GM18511 (cell line): ENCODE results near the gene ENTR1.

Experiments
- ATAC-seq: cut with Tn5 transposase; IDR thresholded peaks from one replicate; pipeline ENCODE4 v1.9.1; 2021; ENCODE audit warnings: mild to moderate bottlenecking, moderate library complexity; ENCODE audit not compliant: unreplicated experiment

Gene ENTR1, protein sequence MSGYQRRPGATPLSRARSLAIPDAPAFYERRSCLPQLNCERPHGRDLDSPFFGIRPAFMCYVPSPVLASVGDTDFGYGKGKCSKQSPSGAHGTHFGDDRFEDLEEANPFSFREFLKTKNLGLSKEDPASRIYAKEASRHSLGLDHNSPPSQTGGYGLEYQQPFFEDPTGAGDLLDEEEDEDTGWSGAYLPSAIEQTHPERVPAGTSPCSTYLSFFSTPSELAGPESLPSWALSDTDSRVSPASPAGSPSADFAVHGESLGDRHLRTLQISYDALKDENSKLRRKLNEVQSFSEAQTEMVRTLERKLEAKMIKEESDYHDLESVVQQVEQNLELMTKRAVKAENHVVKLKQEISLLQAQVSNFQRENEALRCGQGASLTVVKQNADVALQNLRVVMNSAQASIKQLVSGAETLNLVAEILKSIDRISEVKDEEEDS

GRCh38 chr9:136410500-136411287 lies at the start of gene ENTR1, which contains the start of gene PMPCA:
Gene ENTR1, minus strand, starts transcription at chr9:136410614. Its CDS starts 217 bp downstream, at chr9:136410397.
Gene PMPCA, plus strand, starts transcription at chr9:136410658. Its CDS starts 11 bp downstream, at chr9:136410669.
- peak; percentile 85 for ATAC-seq

DNA sequence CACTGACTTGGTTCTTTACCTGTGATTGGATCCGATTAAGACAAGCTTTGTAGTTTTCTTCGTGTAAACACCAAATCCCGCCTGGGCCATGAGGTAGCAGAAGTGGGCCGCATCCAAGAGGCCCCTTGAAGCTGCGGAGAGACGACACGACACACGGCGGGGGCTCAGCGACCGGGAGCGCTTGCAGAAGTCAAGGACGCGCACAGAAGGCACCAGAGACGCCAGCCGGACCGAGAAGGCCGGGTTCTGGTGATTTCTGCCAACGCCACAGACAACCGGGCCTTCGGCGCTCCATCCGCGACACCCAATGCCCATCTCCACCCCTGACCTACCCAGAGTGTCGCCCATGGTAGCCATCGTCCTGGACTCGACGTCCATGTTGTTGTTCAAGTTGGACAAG lies 49.0 kb upstream of the ENTR1 start:
- ATAC-seq = no peak

DNA sequence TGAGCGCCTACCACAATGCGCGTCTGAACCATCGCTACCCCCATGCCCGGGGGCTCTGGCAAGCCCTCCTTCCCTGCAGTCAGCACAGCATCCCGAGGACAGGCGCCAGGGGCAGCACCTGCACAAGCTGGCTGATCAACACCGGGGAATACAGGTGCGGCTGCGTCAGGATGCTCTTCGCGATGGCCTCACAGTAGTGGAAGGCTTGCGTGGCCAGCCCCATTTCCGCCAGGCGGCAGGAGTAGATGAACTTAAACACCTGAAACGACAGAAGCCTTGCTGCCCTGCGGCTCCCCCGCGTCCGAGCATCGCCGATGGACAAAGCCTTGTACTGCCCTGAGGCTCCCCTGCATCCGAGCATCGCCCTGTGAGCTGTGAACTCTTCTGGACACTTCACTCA lies 46.9 kb upstream of the ENTR1 start:
- ATAC-seq = no peak

DNA sequence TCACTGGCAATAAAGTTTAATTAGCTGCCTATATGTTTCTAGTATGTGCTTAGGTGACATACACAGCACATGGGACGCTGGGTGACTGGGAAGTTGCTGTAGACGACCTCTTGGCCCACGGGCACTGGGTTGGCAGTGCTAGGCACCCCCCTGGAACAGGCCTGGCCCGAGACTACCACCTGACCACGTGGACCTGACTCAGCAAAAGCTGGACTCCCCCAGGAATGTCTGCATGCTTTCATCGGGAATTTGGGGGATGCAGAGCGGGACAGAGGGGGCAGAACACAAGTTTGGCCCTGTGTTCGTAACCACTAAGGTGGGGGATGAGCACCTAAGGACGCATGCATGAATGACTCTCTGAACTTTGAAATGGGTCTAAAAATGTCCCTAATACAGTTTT lies 45.8 kb upstream of the ENTR1 start:
- ATAC-seq = no peak

GRCh38 chr9:136455043-136456002 lies 44.9 kb upstream of the ENTR1 start:
- ATAC-seq = no peak

- no peak for ATAC-seq
Measured at GRCh38 chr9:136454026-136454796, 43.8 kb upstream of the ENTR1 start.

- no peak for ATAC-seq
Measured at GRCh38 chr9:136453326-136453725, 42.9 kb upstream of the ENTR1 start.

- no peak for ATAC-seq
Measured at GRCh38 chr9:136451221-136451877, 40.9 kb upstream of the ENTR1 start.

DNA sequence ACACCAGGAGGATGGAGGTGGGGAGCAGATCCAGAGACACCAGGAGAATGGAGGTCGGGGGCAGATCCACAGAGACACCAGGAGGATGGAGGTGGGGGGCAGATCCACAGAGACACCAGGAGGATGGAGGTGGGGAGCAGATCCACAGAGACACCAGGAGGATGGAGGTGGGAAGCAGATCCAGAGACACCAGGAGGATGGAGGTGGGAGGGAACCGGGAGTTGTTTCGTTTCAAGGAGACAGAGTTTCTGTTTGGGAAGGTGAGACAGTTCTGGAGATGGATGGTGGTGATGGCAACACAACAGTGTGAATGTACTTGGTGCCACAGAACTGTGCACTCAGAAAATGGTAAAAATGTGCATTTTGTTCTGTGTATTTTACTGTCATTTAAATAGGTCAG lies 38.2 kb upstream of the ENTR1 start:
- no peak for ATAC-seq

DNA sequence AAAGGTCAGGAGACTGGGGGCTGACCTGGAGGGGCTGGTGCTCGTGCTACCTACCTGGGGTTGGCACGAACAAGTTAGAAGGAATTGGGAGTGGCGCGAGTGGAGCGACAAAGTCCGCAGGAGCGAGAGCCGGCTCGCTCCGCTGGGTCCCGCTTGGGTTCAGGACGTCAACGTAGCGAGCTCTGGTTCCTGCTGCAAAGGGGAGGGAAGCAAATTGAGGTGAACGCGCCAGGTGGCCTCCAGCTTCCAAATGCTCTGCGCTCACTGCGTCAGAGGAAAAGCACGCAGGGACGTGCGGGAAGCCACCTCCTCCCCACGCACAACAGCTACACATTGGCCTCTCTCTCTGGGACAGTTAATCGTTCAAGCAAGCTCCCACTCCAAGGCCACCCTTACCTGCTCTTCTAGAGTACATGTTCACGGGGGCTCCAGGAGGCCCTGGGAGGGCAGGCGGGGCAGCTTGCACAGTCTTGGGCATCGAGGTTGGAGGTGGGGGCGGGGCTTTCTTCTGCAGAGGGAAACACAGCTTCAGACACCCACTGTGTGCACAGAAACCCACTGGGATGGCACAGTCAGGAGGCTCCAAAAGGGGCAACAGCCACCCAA lies 36.9 kb upstream of the ENTR1 start:
- no peak for ATAC-seq

DNA sequence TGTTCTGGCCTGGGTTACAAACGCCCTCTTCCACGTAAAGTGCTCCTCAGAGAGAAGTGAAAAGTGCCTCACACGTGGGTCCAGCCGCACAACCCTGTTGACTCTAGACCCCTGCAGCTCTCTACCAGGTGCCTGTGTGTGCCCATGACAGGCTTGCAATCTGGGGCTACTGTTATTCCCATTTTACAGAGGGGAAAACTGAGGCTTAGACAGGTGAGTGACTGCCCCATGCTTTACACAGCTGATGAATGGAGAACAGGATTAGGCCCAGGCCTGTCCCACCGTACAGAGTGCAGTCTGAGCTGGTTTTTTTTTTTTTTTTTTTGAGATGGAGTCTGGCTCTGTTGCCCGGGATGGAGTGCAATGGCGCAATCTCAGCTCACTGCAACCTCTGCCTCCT lies 35.4 kb upstream of the ENTR1 start:
- no peak for ATAC-seq

DNA sequence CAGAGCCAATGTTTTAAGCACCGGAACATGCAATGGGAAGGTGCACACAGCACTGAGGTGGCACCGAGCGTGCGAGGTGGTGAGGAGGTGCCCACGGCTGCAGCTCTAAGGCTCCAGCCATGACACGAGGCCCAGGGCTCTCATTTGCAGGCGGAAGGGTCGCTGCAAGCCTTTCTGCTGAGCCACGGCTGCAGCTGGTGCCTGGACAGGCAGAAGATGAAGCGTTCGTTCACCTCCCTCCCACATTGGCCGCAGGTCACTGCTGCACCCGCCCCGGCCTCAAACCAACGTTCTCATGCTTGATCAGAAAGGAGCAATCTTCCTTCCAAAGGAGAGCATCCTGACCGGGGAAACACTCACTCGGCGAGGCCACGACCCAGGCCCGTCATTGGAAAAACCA lies 33.7 kb upstream of the ENTR1 start:
- no peak for ATAC-seq

GRCh38 chr9:136443687-136444086 lies 33.3 kb upstream of the ENTR1 start:
- ATAC-seq = no peak

- ATAC-seq = no peak
Measured at GRCh38 chr9:136443087-136443486, 32.7 kb upstream of the ENTR1 start.

DNA sequence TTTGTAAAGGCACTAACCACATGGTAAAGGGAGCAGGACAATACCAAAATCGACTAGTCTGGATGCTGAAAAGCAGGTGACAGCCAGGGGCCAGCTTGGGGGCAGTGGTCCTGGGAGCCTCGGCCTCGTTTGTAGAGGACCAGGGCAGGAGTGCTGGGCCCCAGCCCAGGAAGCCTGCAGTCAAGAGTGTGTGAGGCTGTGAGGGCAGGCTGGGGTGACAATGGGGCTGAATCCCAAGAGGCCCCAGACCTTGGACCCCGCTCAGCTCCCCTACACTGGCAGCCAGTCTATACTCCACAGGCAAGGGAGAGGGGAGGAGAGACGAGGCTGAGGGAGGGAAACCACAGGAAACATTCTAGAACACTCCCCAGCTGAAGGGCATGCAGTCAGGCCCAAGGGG lies 31.9 kb upstream of the ENTR1 start:
- no peak for ATAC-seq

GRCh38 chr9:136441681-136442245 lies 31.3 kb upstream of the ENTR1 start:
- ATAC-seq = no peak

GRCh38 chr9:136441191-136441680 lies 30.8 kb upstream of the ENTR1 start:
- no peak for ATAC-seq
